ENCODE measurements around the gene HIC2.
"Not testable (repeated sequence)": the region's sequence is repeated elsewhere in the genome, so short reads cannot be mapped to it uniquely, and the experiment has no call there.

Gene HIC2

GRCh38 chr22:21435998-21436810 is 19.0 kb downstream of the HIC2 start:
- not testable (repeated sequence) for DNase-seq

GRCh38 chr22:21438013-21438412 is 20.8 kb downstream of the HIC2 start:
- DNase-seq: not testable (repeated sequence)

DNA sequence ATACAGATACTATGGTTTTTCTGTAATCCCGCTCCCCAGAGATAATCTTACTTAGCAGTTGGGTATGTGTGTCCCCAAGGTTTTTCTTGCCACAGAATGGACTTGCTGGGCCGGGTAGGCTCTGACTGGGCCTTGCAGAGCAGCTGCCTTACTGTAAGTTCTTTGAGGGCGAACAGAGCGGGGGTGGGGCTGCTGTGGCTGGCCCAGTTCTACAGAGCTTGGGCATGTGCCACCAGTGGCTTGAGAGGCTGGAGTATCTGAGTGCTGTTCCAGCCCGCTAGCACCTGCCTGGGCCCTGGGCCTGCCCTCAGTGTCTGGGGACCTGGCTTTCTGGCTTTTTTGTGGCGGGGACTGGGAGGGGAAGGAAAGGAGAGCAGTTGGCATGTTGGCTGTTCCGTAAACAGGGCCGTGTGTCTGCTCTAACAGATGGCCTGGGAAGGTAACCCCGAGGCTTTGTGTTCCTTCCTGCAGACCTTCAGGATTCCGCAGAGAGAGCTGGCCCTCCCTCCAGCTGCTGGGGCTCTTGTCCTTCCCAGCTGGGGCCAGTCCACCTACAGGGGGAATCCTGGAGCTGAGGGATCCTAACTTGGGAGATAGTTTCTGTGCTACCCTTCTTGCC is 23.0 kb downstream of the HIC2 start:
- DNase-seq: not testable (repeated sequence)

GRCh38 chr22:21440676-21441075 is 23.5 kb downstream of the HIC2 start:
- not testable (repeated sequence) for DNase-seq

DNA sequence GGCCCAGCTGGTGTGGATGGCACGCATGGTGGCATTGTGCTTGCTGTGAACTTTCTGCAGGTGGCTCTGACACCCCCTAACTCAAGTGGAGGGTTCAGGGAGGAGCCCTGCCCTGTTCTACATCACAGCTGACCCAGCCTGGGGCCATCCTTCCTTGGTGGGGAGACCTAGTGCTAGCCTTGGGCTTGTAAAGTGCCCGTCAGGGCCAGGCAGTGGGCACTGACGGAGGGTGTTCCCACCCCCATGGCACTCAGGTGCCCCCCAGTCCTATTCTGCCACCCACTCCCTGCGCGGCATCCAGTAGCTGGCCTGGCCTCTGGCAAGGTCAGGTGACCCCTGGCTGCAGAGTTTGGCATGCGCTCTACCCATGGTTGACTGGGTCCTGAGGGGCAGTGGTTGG is 24.0 kb downstream of the HIC2 start:
- DNase-seq: not testable (repeated sequence)

GRCh38 chr22:21442123-21442522 is 25.0 kb downstream of the HIC2 start:
- DNase-seq: not testable (repeated sequence)

DNA sequence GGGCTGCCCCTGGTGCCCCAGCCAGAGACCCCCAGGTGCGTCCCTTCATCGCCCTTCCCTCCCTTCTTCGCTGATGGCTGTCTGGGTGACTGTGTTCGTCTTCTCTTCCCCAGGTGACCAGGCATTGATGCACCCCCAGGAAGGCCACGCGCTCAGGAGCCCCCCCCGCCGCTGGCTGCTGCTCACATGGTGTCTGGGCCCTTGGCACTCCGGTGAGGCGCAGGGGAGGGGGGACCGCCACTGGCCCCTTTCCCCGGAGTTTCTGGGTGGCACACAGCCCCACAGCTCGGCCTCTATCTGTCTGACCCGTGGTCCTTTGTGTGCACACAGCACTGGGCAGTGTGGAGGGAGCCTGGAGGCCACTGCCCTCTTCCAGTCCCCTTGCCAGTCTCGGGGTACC is 25.5 kb downstream of the HIC2 start:
- DNase-seq: not testable (repeated sequence)

- no peak for DNase-seq
These were observed 26.0 kb downstream of the HIC2 start for GRCh38 chr22:21443057-21443734.

DNA sequence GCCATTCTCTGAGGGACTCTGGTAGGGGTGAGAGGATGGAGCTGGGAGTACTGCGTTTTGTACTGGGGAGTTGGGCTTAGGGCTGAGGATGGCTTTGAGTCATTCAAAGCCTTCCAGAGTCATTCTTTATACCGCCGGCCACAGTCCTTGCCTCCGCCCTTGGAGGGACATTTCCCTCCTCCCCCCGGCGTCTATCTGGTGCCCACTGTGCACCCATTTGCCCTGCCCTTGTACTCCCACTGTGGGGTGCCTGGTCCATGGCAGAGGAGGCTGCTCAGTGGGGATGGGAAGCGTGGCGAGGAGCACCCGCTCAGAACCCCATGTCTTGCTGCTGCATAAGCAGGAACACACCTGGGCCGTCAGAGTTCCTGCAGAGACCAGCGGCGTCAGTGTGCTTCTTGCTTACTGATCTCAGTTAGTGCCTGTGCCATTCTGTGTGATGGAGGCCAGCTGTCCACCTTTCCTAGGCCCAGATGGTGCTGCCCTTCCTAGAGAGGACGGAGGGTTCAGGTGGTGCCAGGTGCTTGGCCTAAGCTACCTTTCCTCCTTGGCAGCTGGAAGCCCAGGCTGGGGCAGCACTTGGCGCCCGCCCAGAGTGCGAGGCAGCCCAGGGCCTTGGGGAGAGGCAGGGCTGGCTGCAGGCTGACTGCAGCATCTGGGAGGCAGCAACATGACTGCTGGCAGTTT is 26.7 kb downstream of the HIC2 start:
- no peak for DNase-seq

- DNase-seq: no peak
These were observed 27.7 kb downstream of the HIC2 start for GRCh38 chr22:21444701-21445436.

DNA sequence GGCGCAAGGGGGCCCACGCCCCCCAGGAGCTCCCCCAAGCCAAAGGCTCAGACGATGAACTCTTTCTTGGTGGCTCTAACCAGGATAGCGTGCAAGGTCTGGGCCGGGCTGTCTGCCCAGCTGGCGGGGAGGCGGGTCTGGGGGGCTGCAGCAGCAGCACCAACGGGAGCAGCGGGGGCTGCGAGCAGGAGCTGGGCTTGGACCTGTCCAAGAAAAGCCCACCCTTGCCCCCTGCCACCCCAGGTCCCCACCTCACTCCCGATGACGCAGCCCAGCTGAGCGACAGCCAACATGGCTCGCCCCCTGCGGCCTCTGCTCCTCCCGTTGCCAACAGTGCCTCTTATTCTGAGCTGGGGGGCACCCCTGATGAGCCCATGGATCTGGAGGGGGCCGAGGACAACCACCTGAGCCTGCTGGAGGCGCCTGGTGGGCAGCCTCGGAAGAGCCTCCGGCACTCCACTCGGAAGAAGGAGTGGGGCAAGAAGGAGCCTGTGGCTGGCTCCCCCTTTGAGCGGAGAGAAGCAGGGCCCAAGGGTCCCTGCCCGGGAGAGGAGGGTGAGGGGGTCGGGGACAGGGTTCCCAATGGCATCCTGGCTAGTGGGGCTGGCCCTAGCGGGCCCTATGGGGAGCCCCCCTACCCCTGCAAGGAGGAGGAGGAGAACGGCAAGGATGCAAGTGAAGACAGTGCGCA is 28.4 kb downstream of the HIC2 start:
- DNase-seq: no peak

GRCh38 chr22:21446128-21446826 is 29.1 kb downstream of the HIC2 start:
- DNase-seq: no peak

DNA sequence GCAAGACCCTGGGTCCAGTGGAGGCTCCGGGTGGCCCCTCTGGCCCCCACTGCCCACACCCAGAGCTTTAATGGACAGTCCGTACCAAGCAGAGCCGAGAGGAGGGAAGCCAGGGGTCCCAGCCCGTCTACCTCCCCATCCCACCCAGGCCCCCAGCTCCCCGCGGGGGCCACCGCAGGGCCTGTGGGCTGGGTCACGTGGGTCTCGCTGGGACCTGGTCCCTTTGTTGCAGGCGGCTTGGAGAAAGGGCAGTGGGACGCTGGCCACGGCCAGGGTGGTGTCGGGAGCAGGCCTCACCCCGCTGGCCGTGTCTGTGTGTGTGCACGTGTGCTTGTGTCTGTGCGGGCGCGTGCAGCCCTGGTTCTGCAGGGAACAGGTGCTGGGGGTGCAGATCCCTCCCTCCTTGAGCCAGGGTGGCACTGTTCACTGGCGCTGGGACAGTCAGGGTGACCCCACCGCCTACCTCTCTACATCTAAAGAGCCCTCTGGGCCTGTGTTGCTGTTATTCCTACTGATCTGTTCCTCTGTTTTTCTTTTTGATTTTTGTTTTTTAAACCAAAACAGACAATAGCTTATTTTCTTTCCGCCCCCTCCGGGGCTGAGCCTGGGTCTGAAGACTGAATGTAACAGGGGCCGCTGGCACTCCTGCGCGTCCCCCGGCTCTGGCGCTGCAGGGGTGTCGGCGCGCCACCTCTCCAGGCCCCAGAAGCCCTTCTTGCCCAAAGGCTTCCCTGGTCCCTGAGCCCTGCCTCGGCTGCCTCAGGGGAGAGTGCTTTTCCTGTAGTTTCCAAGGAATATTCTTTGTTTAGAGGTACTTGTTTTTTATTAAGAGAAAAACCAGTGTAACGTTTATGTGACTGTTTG is 29.9 kb downstream of the HIC2 start:
- no peak for DNase-seq

DNA sequence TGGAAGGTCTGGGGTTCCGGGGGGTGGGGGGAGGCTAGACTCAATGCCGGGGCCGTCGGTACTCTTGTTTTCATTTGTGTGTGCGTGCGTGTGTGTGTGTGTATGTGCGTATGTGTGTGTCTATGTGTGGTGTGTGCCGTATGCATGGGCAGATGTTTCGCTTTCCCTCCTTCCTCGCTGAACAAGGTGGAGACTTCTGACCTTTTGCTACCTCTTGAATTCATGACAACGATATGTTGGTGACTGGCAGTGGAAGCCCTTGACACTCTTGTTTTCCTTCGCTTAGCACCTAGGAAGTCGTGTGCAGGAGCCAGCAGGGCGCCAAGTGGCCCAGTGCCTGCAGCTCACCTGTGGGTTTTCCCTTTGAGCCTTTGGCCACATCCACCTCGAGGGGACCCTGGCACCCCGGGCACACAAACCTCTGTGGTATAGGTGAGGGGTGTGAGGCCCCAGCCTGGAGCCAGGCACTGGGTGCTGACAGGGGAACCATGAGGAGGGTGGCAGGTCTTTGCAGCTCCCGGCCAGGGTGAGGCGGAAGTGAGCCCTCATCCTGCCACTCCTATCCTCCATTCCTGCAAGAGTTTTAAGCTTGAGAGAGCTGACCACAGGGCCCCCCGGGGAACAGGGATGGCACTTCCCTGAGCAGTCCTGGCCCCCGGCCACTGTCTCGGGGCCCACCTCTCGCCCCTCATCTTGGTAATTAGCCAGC is 30.7 kb downstream of the HIC2 start:
- DNase-seq: no peak

DNA sequence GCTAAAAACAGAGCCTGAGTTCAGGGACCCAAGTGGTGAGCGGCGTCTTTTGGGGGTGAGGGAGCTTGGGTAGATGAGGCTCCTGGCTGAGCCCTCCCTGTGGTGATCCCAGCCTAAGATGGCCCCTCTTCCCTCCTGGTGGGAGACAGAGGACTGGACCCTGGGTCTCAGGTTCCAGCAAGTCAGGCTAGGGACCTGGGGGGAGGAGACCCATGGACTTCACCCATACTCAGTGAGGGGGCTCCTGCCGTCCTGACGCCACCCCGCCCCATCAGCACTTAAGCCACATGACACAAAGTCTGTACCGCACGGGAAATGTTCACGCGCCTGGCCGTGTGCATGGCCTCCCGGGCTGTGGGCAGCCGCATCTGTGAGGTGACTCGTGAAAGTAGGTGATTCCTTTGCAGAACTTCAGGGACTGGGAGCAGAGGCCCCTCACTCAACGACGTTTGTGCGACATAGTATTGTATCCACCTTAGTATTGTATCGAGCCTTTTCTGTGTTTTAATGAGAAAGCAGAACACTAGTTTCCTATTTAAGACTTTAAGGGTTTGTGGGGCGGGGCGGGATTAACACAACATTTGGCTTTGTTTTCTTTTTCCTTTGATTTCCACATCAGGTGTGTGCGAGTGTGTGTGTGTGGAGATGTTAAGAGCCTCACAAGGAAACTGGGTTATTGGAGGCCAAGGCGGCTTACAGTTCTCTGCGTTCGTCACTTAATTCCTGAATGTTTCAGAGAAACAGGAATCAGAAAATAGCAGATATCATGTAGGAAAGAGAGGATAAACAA is 31.7 kb downstream of the HIC2 start:
- no peak for DNase-seq

GRCh38 chr22:21449531-21450319 is 32.6 kb downstream of the HIC2 start:
- DNase-seq: no peak

DNA sequence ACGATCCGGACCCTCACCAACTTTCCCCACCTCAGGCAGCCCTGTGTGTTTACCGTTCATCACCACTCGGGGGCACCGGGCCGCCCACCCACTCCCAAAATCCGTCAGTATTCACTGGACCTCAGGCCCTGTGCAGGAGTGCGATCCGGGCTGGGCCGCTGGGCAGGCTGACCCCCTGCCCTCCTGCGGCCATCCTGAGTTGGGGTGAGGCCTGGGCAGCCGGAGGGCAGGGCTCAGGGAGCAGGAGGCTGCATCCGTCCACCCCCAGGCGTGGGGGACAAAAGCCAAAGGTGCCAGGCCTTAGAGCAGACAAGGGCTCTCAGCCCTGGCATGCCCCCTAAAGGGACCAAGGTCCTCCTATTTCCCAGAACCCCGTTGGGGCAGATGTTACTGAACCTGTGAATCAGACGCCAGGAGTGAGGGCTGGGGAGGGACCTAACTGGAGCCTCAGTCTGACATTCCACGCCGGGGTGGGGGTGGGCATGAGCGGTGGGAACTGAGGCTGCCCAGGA is 33.2 kb downstream of the HIC2 start:
- no peak for DNase-seq
